Loucy (cell line): ENCODE data around the gene TOR1AIP2.

Experiments used
- H2AFZ ChIP-seq: fragments of 200-600 bp; sonication (generic); 2 replicates; pipeline ENCODE4 v1.6.0; 2016; ENCODE audit warnings: antibody characterized with exemption, mild to moderate bottlenecking, low read length, moderate library complexity
- H3F3A ChIP-seq: fragments of 200-600 bp; 2 replicates; pipeline ENCODE4 v1.6.0; 2016; ENCODE audit warnings: antibody characterized with exemption, low read depth, mild to moderate bottlenecking
- H3K27me3 ChIP-seq: fragments of 200-600 bp; sonication (generic); 2 replicates; pipeline ENCODE4 v1.6.1; 2014; ENCODE audit warnings: low read length, mild to moderate bottlenecking; ENCODE audit not compliant: insufficient read depth, poor library complexity, severe bottlenecking
- H3K36me3 ChIP-seq: fragments of 200-600 bp; sonication (generic); 2 replicates; pipeline ENCODE4 v1.6.1; 2016; ENCODE audit warnings: low read length; ENCODE audit not compliant: insufficient read depth
- H3K4me1 ChIP-seq: fragments of 200-600 bp; sonication (generic); 2 replicates; pipeline ENCODE4 v1.5.1; 2014; ENCODE audit warnings: low read length, mild to moderate bottlenecking; ENCODE audit not compliant: insufficient read depth, poor library complexity, severe bottlenecking
- H3K4me2 ChIP-seq: fragments of 200-600 bp; sonication (generic); 2 replicates; pipeline ENCODE4 v1.6.0; 2014; ENCODE audit warnings: antibody characterized with exemption, low read length, low read depth, mild to moderate bottlenecking; ENCODE audit not compliant: poor library complexity, severe bottlenecking
- H3K4me3 ChIP-seq: fragments of 200-600 bp; sonication (generic); 2 replicates; pipeline ENCODE4 v1.5.1; 2014; ENCODE audit warnings: low read length, mild to moderate bottlenecking, mixed read lengths; ENCODE audit not compliant: poor library complexity, severe bottlenecking
- H3K79me2 ChIP-seq: fragments of 200-600 bp; sonication (generic); 2 replicates; pipeline ENCODE4 v1.6.1; 2014; ENCODE audit warnings: low read length; ENCODE audit not compliant: insufficient read depth
- H3K9ac ChIP-seq: fragments of 200-600 bp; sonication (generic); 2 replicates; pipeline ENCODE4 v1.6.0; 2014; ENCODE audit warnings: mild to moderate bottlenecking, low read depth, low read length, moderate library complexity; ENCODE audit not compliant: poor library complexity, severe bottlenecking
- H3K9me2 ChIP-seq: fragments of 200-600 bp; sonication (generic); replicated peaks from 2 replicates; pipeline ENCODE4 v1.6.1; 2016; ENCODE audit warnings: low read depth, low read length, mixed read lengths
- H3K9me3 ChIP-seq: fragments of 200-600 bp; sonication (generic); 2 replicates; pipeline ENCODE4 v1.6.1; 2014; ENCODE audit warnings: mild to moderate bottlenecking, antibody characterized with exemption, low read length, low read depth; ENCODE audit not compliant: insufficient read depth
- H4K20me1 ChIP-seq: fragments of 200-600 bp; sonication (generic); 2 replicates; pipeline ENCODE4 v1.6.0; 2014; ENCODE audit warnings: antibody characterized with exemption, low read length, mild to moderate bottlenecking; ENCODE audit not compliant: insufficient read depth, poor library complexity, severe bottlenecking
- CTCF ChIP-seq: fragments of 200-600 bp; sonication (generic); conservative IDR thresholded peaks from 2 replicates; pipeline ENCODE4 v1.5.1; 2014; ENCODE audit warnings: mild to moderate bottlenecking, antibody characterized with exemption, low read length
- EZH2phosphoT487 ChIP-seq: fragments of 200-600 bp; IDR thresholded peaks from 2 replicates; pipeline ENCODE4 v1.6.1; 2018; ENCODE audit warnings: antibody characterized with exemption, mild to moderate bottlenecking, moderate library complexity, borderline replicate concordance

The TOR1AIP2 gene

GRCh38 chr1:179831852-179832699, 45.5 kb downstream of the TOR1AIP2 start:
- TF ChIP-seq EZH2phosphoT487 = no peak
- no peak for TF ChIP-seq CTCF
- Histone ChIP-seq H3K9ac (peak overlapping the region; percentile 3), H3K27me3 (no peaks in the 10 kb centered on the region), H3F3A (no peaks in the 10 kb centered on the region), H3K4me3 (peak overlapping the region; percentile 18), H3K79me2 (no peaks in the 10 kb centered on the region), H3K4me2 (peak overlapping the region; percentile 58), H3K4me1 (peaks cover 19% of the 10 kb centered on the region), H2AFZ (peak overlapping the region; percentile 68), H3K9me3 (no peaks in the 10 kb centered on the region), H4K20me1 (no peaks in the 10 kb centered on the region), H3K9me2 (no peaks in the 10 kb centered on the region), H3K36me3 (no peaks in the 10 kb centered on the region)

GRCh38 chr1:179831225-179831624, 46.4 kb downstream of the TOR1AIP2 start:
- H3K4me2 ChIP-seq = peak overlapping the region; percentile 58
- no peaks in the 10 kb centered on the region for H4K20me1 ChIP-seq
- H3K4me1 ChIP-seq = peaks cover 19% of the 10 kb centered on the region
- no peaks in the 10 kb centered on the region for H3K36me3 ChIP-seq
- H3K79me2 ChIP-seq = no peaks in the 10 kb centered on the region
- no peaks in the 10 kb centered on the region for H3K9me3 ChIP-seq
- no peaks in the 10 kb centered on the region for H3K9me2 ChIP-seq
- no peak overlapping the region for H3K9ac ChIP-seq
- H3K4me3 ChIP-seq = peak overlapping the region; percentile 18
- no peaks in the 10 kb centered on the region for H3F3A ChIP-seq
- TF ChIP-seq EZH2phosphoT487 (no peak), CTCF (no peak)
- H2AFZ ChIP-seq = peak overlapping the region; percentile 68
- no peaks in the 10 kb centered on the region for H3K27me3 ChIP-seq

- Histone ChIP-seq H3K79me2 (no peaks in the 10 kb centered on the region), H4K20me1 (no peaks in the 10 kb centered on the region), H3K9me3 (no peaks in the 10 kb centered on the region), H3K9ac (no peak overlapping the region), H3K4me3 (no peak overlapping the region), H3K4me1 (peaks cover 19% of the 10 kb centered on the region), H3K9me2 (no peaks in the 10 kb centered on the region), H3K27me3 (no peaks in the 10 kb centered on the region), H2AFZ (no peak overlapping the region), H3F3A (no peaks in the 10 kb centered on the region), H3K36me3 (no peaks in the 10 kb centered on the region), H3K4me2 (no peak overlapping the region)
- TF ChIP-seq EZH2phosphoT487 (no peak), CTCF (no peak)
Measured at GRCh38 chr1:179828554-179829110, 49.0 kb downstream of the TOR1AIP2 start.
